Skeletal muscle tissue (tissue), 4 donors: ENCODE results near the gene C1R. TPM values are rescaled to one million over a fixed set of nuclear protein-coding genes. Genes with fewer than 3 reads are reported as not detected.
"Not testable (repeated sequence)": the region's sequence is repeated elsewhere in the genome, so short reads cannot be mapped to it uniquely, and the experiment has no call there.

Experiments
- H3K27ac ChIP-seq: one replicate; pipeline ENCODE4 v1.7.0; 2013; ENCODE audit warnings: mild to moderate bottlenecking, low read depth, low read length, inconsistent platforms
- H3K27me3 ChIP-seq, 3 donors: one replicate each; pipeline ENCODE4 v1.7.0; 2013; ENCODE audit warnings: low read length in 3 of 3; ENCODE audit not compliant: control insufficient read depth in 3 of 3, insufficient read depth in 3 of 3
- H3K36me3 ChIP-seq, 3 donors: one replicate each; pipeline ENCODE4 v1.7.0; 2013; ENCODE audit warnings: low read length in 3 of 3; ENCODE audit not compliant: control insufficient read depth in 3 of 3, insufficient read depth in 3 of 3
- H3K4me1 ChIP-seq, 3 donors: one replicate each; pipeline ENCODE4 v1.7.0; 2013; ENCODE audit warnings: low read length in 3 of 3, mild to moderate bottlenecking in 3 of 3; ENCODE audit not compliant: control insufficient read depth in 3 of 3, insufficient read depth in 3 of 3
- H3K4me3 ChIP-seq, 3 donors: one replicate each; pipeline ENCODE4 v1.7.0; 2013; ENCODE audit warnings: low read length in 3 of 3
- H3K9ac ChIP-seq, 3 donors: one replicate each; pipeline ENCODE4 v1.7.0; 2013; ENCODE audit warnings: low read length in 3 of 3, mild to moderate bottlenecking in 3 of 3, moderate library complexity in 2 of 3, low read depth in 1 of 3
- H3K9me3 ChIP-seq, 3 donors: one replicate each; pipeline ENCODE4 v1.7.0; 2013; ENCODE audit warnings: low read length in 3 of 3; ENCODE audit not compliant: control insufficient read depth in 3 of 3
- total RNA-seq: library from RNA; depleted of rRNA; stranded (reverse); fragments of >200 nt; gene quantifications from one replicate; pipeline ENCODE4 v1.2.3, GENCODE V29; 2014
- donor health status: Osteomylitis.

The C1R gene
- total RNA-seq, 1 donor from 2014 or later: 76.7 TPM

GRCh38 chr12:7109572-7109920 is 17.3 kb upstream of the C1R start:
- Histone ChIP-seq H3K36me3 (peaks cover 0 to 2% (median 0%) of the 10 kb centered on the region in 3 donors), H3K27me3 (no peaks in the 10 kb centered on the region), H3K9me3 (no peaks in the 10 kb centered on the region), H3K9ac (peak overlapping the region; percentile 10 to 82 (median 81)), H3K4me3 (peak overlapping the region; percentile 76 to 91 (median 82)), H3K4me1 (peaks cover 13 to 21% (median 15%) of the 10 kb centered on the region in 3 donors), H3K27ac (peak overlapping the region; percentile 92)

GRCh38 chr12:7108796-7109571 is 16.7 kb upstream of the C1R start, which contains the start of gene C1RL:
TSS of gene C1RL (minus strand) at chr12:7109214. CDS start at chr12:7109180, 34 bp downstream.
- H3K27ac ChIP-seq: peak within 1 kb of the TSS; percentile 92
- no peaks in the 10 kb centered on the region for H3K27me3 ChIP-seq
- peaks cover 0 to 7% (median under 1%) of the 10 kb centered on the region in 3 donors for H3K36me3 ChIP-seq
- peaks cover 13 to 21% (median 15%) of the 10 kb centered on the region in 3 donors for H3K4me1 ChIP-seq
- H3K4me3 ChIP-seq: peak within 1 kb of the TSS; percentile 76 to 91 (median 82)
- H3K9me3 ChIP-seq: no peaks in the 10 kb centered on the region
- H3K9ac ChIP-seq: peak within 1 kb of the TSS; percentile 81 to 87 (median 87)

DNA sequence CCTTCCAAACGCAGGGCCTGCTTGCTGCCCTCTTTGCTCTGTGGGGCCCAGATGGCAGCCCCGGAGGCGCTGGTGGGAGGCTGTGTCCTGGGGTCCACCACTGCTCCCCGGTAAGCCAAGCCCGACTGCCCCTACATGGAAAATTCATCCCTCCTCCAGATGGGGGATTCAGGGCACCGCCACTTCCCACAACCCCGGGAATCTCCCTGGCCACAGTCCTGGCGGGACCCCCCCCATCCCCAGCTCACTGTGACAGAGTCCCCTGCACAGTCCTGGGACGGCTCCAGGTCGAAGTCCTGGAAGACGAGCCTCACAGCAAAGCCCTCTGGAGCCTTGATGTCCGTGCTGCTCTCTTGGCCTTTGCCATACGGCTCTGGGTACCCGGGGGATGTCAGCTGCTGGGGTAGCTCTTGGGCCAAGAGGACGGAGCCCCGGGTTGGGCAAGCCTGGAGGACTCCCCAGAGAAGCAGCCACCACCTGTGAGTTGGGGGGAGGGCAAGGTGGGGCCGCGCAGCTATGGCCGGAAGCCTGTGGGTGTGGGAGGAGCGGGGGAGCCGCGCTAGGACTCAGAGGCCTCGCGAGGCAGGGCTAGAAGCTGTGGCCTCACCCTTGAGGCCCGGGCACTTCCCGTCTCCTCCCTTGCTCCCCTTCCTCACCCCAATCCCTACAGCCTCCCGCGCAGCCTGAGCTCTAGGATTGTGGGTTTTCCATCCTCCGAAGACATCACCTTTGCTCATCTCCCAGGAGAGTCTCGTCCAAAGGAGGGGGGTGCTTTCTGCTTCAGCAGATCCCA is 16.0 kb upstream of the C1R start:
- H3K4me1 ChIP-seq: peaks cover 13 to 21% (median 15%) of the 10 kb centered on the region in 3 donors
- no peaks in the 10 kb centered on the region for H3K9me3 ChIP-seq
- H3K9ac ChIP-seq: peak overlapping the region; percentile 77 to 87 (median 87)
- peak overlapping the region; percentile 92 for H3K27ac ChIP-seq
- no peaks in the 10 kb centered on the region for H3K27me3 ChIP-seq
- H3K4me3 ChIP-seq: peak overlapping the region; percentile 76 to 91 (median 82)
- peaks cover 0 to 9% (median 8%) of the 10 kb centered on the region in 3 donors for H3K36me3 ChIP-seq

DNA sequence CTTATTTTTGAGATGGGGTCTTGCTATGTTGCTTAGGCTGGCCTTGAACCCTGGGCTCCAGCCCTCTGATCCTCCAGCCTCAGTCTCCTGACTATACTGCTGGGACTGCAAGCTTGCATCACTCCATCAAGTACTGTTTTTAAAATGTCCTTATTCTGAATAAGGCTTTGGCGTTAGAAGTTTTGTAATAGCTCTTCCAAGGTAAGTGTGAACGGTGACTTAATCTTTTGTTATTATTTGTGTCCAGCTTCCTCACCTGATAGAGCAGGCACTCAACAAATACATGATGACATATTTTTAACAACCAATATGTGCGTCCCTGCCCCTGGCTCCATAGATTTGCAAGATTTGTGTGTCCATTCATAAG is 15.4 kb upstream of the C1R start:
- H3K9me3 ChIP-seq: no peaks in the 10 kb centered on the region
- peaks cover 0 to 9% (median 9%) of the 10 kb centered on the region in 3 donors for H3K36me3 ChIP-seq
- peaks cover 10 to 18% (median 15%) of the 10 kb centered on the region in 3 donors for H3K4me1 ChIP-seq
- H3K27me3 ChIP-seq: no peaks in the 10 kb centered on the region
- H3K9ac ChIP-seq: peak overlapping the region; percentile 77 to 87 (median 87)
- H3K27ac ChIP-seq: peak overlapping the region; percentile 92
- peak overlapping the region; percentile 76 to 91 (median 82) for H3K4me3 ChIP-seq

- H3K4me3 ChIP-seq, H3K9ac ChIP-seq, H3K9me3 ChIP-seq, H3K27me3 ChIP-seq, H3K36me3 ChIP-seq, H3K27ac ChIP-seq: not testable (repeated sequence)
- H3K4me1 ChIP-seq: peaks cover 10 to 17% (median 15%) of the 10 kb centered on the region in 3 donors
These were observed 14.9 kb upstream of the C1R start for GRCh38 chr12:7107181-7107580.

DNA sequence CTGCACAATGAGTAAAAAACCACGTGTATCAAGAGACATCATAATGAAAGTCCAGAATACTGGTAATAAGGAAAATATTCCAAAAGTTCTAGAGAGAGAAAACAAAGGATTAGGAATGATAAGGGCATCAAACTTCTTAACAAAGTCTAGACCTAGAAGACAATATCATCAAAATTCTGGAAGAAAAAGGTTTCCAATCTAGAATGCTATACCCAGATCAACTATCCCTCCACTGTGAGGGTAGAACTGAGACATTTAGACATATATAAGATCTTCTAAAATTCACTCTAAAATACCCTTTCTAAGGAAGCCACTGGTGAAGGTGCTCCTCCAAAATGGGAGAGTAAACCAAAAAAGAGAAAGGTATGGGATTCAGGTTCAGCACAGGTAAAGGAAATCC is 13.8 kb upstream of the C1R start:
- no peak overlapping the region for H3K4me3 ChIP-seq
- no peak overlapping the region for H3K9ac ChIP-seq
- H3K4me1 ChIP-seq: peaks cover 10 to 18% (median 17%) of the 10 kb centered on the region in 3 donors
- H3K27ac ChIP-seq: no peak overlapping the region
- peaks cover 0 to 12% (median 9%) of the 10 kb centered on the region in 3 donors for H3K36me3 ChIP-seq
- H3K9me3 ChIP-seq: no peaks in the 10 kb centered on the region
- H3K27me3 ChIP-seq: no peaks in the 10 kb centered on the region

GRCh38 chr12:7103837-7104584 is 11.8 kb upstream of the C1R start:
- no peaks in the 10 kb centered on the region for H3K27me3 ChIP-seq
- H3K27ac ChIP-seq: no peak overlapping the region
- H3K4me1 ChIP-seq: peaks cover 3 to 13% (median 9%) of the 10 kb centered on the region in 3 donors
- H3K36me3 ChIP-seq: peaks cover 5 to 16% (median 14%) of the 10 kb centered on the region in 3 donors
- no peak overlapping the region for H3K9ac ChIP-seq
- no peaks in the 10 kb centered on the region for H3K9me3 ChIP-seq
- H3K4me3 ChIP-seq: no peak overlapping the region

- no peak overlapping the region for H3K27ac ChIP-seq
- no peaks in the 10 kb centered on the region for H3K9me3 ChIP-seq
- H3K9ac ChIP-seq: no peak overlapping the region
- no peaks in the 10 kb centered on the region for H3K27me3 ChIP-seq
- peaks cover 5 to 18% (median 14%) of the 10 kb centered on the region in 3 donors for H3K36me3 ChIP-seq
- no peak overlapping the region for H3K4me3 ChIP-seq
- peaks cover 0 to 5% (median 2%) of the 10 kb centered on the region in 3 donors for H3K4me1 ChIP-seq
These were observed 10.3 kb upstream of the C1R start for GRCh38 chr12:7102582-7102981.

DNA sequence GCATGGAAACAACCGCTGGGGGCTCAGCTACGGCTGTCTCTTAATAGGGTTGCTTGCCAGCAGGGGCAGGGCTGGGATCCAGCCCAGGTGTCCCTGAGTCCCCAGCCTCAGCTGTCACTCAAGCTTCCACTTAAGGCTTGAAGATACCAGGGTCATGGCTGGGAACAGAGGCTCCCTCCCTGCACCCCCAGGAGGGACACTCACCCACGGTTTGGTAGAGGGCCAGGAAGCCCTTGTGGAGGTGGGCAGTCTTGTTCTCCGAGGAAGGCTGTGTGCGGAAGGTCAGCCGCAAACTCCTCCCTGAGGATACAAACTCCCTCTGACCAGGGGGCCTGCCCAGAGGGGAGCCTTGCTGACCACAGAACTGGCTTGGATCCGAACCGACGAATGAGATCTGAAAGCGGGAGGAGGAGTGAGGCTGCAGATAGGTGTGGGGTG is 9.5 kb upstream of the C1R start:
- Histone ChIP-seq H3K4me1 (peaks cover 0 to 11% (median 11%) of the 10 kb centered on the region in 3 donors), H3K27ac (peak overlapping the region; percentile 37), H3K9me3 (no peaks in the 10 kb centered on the region), H3K4me3 (no peak overlapping the region), H3K9ac (no peak overlapping the region), H3K36me3 (peaks cover 5 to 18% (median 14%) of the 10 kb centered on the region in 3 donors), H3K27me3 (no peaks in the 10 kb centered on the region)
